IPS-20b (cell line): Measurements from ENCODE around the gene HSDL2.
"Not testable (repeated sequence)": the region's sequence is repeated elsewhere in the genome, so short reads cannot be mapped to it uniquely, and the experiment has no call there.

Experiments used
- H3K27ac ChIP-seq: one replicate; pipeline ENCODE4 v1.5.1; 2013; ENCODE audit warnings: low read length
- H3K27me3 ChIP-seq: 2 replicates; pipeline ENCODE4 v1.6.1; 2013; ENCODE audit warnings: mild to moderate bottlenecking, low read length, inconsistent platforms; ENCODE audit not compliant: insufficient read depth
- H3K36me3 ChIP-seq: 2 replicates; pipeline ENCODE4 v1.6.1; 2013; ENCODE audit warnings: low read depth, mild to moderate bottlenecking, inconsistent platforms, low read length, moderate library complexity; ENCODE audit not compliant: insufficient read depth
- H3K4me1 ChIP-seq: 2 replicates; pipeline ENCODE4 v1.6.1; 2013; ENCODE audit warnings: mild to moderate bottlenecking, control low read depth, inconsistent platforms, low read length, moderate library complexity; ENCODE audit not compliant: insufficient read depth
- H3K4me3 ChIP-seq: 2 replicates; pipeline ENCODE4 v1.5.1; 2013; ENCODE audit warnings: mild to moderate bottlenecking, low read length, inconsistent platforms
- H3K9ac ChIP-seq: 2 replicates; pipeline ENCODE4 v1.6.1; 2013; ENCODE audit warnings: low read depth, mild to moderate bottlenecking, inconsistent platforms, low read length, moderate library complexity
- H3K9me3 ChIP-seq: 2 replicates; pipeline ENCODE4 v1.6.1; 2013; ENCODE audit warnings: mild to moderate bottlenecking, low read depth, low read length, inconsistent platforms; ENCODE audit not compliant: insufficient read depth

HSDL2 gene

DNA sequence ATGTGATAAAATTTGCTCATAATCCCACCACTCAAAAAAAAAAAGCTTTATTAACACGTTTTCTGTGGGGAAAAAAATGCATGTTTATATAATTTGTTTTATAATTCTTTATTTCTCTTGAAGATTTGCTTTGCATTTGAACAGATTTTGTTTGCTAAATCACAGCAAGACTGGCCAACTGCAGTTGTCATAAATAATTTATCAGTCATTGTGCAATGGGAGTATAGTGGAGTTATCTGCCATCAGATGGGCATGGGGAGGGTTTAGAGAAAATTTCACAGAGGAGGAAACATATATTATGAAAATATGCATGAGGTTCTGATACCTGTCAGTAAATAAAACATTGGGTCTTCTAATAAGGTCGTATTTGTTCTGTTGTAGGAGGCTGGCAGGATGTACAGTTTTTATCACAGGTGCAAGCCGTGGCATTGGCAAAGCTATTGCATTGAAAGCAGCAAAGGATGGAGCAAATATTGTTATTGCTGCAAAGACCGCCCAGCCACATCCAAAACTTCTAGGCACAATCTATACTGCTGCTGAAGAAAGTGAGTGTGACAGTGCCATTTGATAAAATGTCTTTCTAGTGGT is 23.8 kb downstream of the HSDL2 start:
- Histone ChIP-seq H3K27me3 (no peaks in the 10 kb centered on the region), H3K9me3 (peaks cover 8% of the 10 kb centered on the region), H3K4me3 (no peak overlapping the region), H3K36me3 (peaks cover 19% of the 10 kb centered on the region), H3K4me1 (no peaks in the 10 kb centered on the region), H3K9ac (no peak overlapping the region), H3K27ac (no peak overlapping the region)

GRCh38 chr9:112404508-112404932 is 24.6 kb downstream of the HSDL2 start:
- no peaks in the 10 kb centered on the region for H3K27me3 ChIP-seq
- peaks cover 21% of the 10 kb centered on the region for H3K36me3 ChIP-seq
- no peak overlapping the region for H3K4me3 ChIP-seq
- no peak overlapping the region for H3K9ac ChIP-seq
- H3K9me3 ChIP-seq, result peaks cover under 1% of the 10 kb centered on the region; the same call in 1 of the 2 replicates
- H3K27ac ChIP-seq, result no peak overlapping the region
- 0 out of 2 replicates have a peak, but pooled peaks cover under 1% of the 10 kb centered on the region for H3K4me1 ChIP-seq

GRCh38 chr9:112408275-112408674 is 28.4 kb downstream of the HSDL2 start:
- Histone ChIP-seq H3K9me3 (no peaks in the 10 kb centered on the region), H3K36me3 (peaks cover 34% of the 10 kb centered on the region), H3K9ac (no peak overlapping the region), H3K27ac (no peak overlapping the region), H3K4me3 (no peak overlapping the region), H3K27me3 (no peaks in the 10 kb centered on the region), H3K4me1 (0 out of 2 replicates have a peak, but pooled peaks cover 2% of the 10 kb centered on the region)

GRCh38 chr9:112408819-112409218 is 28.9 kb downstream of the HSDL2 start:
- Histone ChIP-seq H3K4me3 (no peak overlapping the region), H3K27ac (no peak overlapping the region), H3K4me1 (0 out of 2 replicates have a peak, but pooled peaks cover 2% of the 10 kb centered on the region), H3K27me3 (no peaks in the 10 kb centered on the region), H3K9ac (no peak overlapping the region), H3K36me3 (peaks cover 34% of the 10 kb centered on the region), H3K9me3 (no peaks in the 10 kb centered on the region)

DNA sequence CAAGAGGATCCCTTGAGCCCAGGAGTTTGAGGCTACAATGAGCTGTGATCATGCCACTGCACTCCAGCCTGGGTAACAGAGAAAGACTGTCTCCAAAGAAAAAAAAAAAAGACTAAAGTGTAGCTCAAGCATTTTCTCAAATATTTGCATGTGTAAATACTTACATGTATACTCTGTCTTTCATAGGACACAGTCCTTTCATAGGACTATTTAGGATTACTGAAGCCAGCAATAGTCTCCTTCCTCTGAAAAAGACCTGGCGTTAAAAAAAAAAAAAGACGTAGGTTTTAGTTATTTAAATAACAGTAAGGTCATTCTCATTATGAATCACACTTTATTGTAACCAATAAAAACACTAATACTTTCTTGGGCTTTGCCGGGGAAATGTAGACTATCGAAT is 29.9 kb downstream of the HSDL2 start:
- H3K27me3 ChIP-seq, result no peaks in the 10 kb centered on the region
- H3K27ac ChIP-seq, result no peak overlapping the region

DNA sequence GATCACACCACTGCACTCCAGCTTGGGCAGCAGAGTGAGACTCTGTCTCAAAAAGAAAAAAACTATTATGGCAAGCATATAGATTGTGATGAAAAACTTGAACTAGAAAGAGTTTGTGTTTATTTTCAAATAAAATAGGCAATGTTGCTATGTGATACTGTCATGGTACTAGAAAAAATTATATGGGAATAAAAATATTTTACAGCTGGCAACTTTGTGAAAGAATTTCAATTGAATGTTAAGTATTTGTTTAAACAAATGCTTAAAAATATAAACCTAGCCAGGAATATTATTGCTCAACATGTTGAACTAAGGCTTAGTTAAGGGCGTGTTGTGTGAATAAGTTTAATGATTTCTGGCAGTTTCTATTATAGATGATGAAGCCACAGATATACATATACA is 31.7 kb downstream of the HSDL2 start:
- Histone ChIP-seq H3K4me1 (0 out of 2 replicates have a peak, but pooled peaks cover 2% of the 10 kb centered on the region), H3K27ac (no peak overlapping the region), H3K36me3 (peaks cover 33% of the 10 kb centered on the region), H3K9me3 (no peaks in the 10 kb centered on the region), H3K9ac (no peak overlapping the region), H3K27me3 (no peaks in the 10 kb centered on the region), H3K4me3 (no peak overlapping the region)

More for the DNA sequence above, 29.9 kb downstream of the HSDL2 start:
- Histone ChIP-seq H3K36me3 (peaks cover 34% of the 10 kb centered on the region), H3K9me3 (no peaks in the 10 kb centered on the region), H3K9ac (no peak overlapping the region; the same call in 1 of the 2 replicates), H3K4me3 (no peak overlapping the region), H3K4me1 (0 out of 2 replicates have a peak, but pooled peaks cover 2% of the 10 kb centered on the region)

GRCh38 chr9:112413728-112414127 is 33.8 kb downstream of the HSDL2 start:
- H3K4me3 ChIP-seq, H3K4me1 ChIP-seq, H3K27ac ChIP-seq, H3K9ac ChIP-seq, H3K9me3 ChIP-seq, H3K27me3 ChIP-seq: not testable (repeated sequence)
- H3K36me3 ChIP-seq, result peaks cover 17% of the 10 kb centered on the region

DNA sequence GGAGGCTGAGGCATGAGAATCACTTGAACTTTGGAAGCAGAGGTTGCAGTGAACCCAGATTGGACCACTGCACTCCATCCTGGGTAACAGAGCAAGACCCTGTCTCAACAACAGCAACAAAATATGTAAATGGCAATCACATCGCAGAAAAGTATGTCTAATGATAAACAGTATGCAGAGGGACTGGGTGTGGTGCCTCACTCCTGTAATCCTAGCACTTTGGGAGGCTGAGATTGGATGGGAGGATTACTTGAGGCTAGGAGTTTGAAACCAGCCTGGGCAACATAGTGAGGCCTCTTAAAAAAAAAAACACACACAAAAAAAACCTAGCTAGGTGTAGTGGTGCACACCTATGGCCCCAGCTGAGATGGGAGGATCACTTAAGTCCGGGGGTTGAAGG is 40.3 kb downstream of the HSDL2 start:
- Histone ChIP-seq H3K36me3 (peaks cover 26% of the 10 kb centered on the region), H3K4me1 (no peaks in the 10 kb centered on the region), H3K9me3 (no peaks in the 10 kb centered on the region), H3K27me3 (no peaks in the 10 kb centered on the region), H3K9ac (no peak overlapping the region), H3K27ac (no peak overlapping the region), H3K4me3 (no peak overlapping the region)

DNA sequence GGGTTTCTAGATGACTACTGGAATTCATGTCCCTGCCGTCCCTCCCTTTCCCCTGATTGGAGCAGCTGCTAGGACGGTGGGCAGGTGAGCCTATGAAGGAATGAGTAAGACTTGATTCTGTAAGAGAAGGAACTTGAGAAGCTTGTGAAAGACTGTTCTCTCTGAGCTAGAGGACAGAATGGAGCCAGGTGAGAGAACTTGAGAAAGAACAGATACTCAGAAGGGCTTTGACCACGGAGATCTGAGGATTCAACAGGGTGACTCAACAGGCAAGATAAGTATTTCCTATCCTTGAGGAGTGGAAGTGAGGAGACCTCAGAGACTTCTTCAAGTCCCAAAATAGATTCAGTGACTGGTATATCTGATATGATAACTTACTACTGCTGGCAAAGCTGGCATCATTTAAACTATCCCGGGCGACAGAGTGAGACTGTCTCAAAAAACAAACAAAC is 41.9 kb downstream of the HSDL2 start:
- Histone ChIP-seq H3K36me3 (peaks cover 26% of the 10 kb centered on the region), H3K27ac (no peak overlapping the region), H3K4me1 (no peaks in the 10 kb centered on the region), H3K4me3 (no peak overlapping the region), H3K27me3 (no peaks in the 10 kb centered on the region), H3K9me3 (no peaks in the 10 kb centered on the region), H3K9ac (no peak overlapping the region)

DNA sequence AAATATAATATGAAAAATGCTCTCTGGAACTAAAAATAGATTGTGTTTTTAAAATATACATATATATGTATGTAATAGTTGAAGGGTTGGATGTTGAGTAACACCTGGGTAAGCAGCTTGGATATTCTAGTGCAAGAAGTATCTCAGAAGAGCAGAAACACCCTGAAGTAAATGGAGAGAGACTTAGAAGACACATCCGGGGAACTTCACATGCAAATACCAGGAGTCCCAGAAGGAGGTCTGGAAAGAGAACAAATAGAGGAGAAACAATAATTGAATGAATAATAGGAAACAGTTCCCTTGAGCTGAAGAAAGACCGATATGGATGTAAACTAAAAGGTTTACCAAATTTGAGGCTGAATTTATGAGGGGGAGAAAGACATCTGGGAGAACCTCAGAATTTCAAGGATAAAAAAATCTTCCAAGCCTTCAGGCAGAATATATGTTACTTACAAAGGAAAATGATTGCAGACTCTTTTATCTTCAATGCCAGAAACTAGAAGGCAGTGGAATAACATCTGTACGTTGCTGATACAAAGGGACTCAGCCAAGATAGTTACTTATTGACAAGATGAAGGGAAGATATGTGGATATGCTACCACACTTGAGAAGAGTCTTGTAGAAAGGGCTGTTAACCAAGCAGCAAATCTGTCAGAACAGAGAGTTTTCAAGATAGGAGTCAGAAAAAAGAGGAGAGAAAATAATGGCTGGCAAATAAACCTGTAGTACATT is 42.7 kb downstream of the HSDL2 start:
- H3K36me3 ChIP-seq, result peaks cover 26% of the 10 kb centered on the region
- H3K27ac ChIP-seq, result no peak overlapping the region
- no peaks in the 10 kb centered on the region for H3K9me3 ChIP-seq
- H3K27me3 ChIP-seq, result no peaks in the 10 kb centered on the region
- no peak overlapping the region for H3K9ac ChIP-seq
- no peaks in the 10 kb centered on the region for H3K4me1 ChIP-seq
- H3K4me3 ChIP-seq, result no peak overlapping the region

- no peaks in the 10 kb centered on the region for H3K9me3 ChIP-seq
- H3K27me3 ChIP-seq, result no peaks in the 10 kb centered on the region
- no peaks in the 10 kb centered on the region for H3K36me3 ChIP-seq
- H3K9ac ChIP-seq, result no peak overlapping the region
- no peak overlapping the region for H3K4me3 ChIP-seq
- H3K27ac ChIP-seq, result no peak overlapping the region
- no peaks in the 10 kb centered on the region for H3K4me1 ChIP-seq
Measured at GRCh38 chr9:112430006-112430522, 50.2 kb downstream of the HSDL2 start.
